GM12865 (cell line): Measurements from ENCODE around the gene PCBP3.

Source experiments
- DNase-seq: peaks from one replicate; pipeline ENCODE4 v3.0.0; 2010; ENCODE audit warnings: low read depth
- H3K4me3 ChIP-seq: 2 replicates; pipeline ENCODE4 v1.5.1; 2011; ENCODE audit warnings: mild to moderate bottlenecking, low read depth, low read length, control low read depth
- CTCF ChIP-seq: IDR thresholded peaks from 2 replicates; pipeline ENCODE4 v1.5.1; 2011; ENCODE audit warnings: low read length, control low read depth, low read depth, inconsistent platforms; ENCODE audit not compliant: insufficient read depth; ENCODE audit errors: missing control alignments

The PCBP3 gene

DNA sequence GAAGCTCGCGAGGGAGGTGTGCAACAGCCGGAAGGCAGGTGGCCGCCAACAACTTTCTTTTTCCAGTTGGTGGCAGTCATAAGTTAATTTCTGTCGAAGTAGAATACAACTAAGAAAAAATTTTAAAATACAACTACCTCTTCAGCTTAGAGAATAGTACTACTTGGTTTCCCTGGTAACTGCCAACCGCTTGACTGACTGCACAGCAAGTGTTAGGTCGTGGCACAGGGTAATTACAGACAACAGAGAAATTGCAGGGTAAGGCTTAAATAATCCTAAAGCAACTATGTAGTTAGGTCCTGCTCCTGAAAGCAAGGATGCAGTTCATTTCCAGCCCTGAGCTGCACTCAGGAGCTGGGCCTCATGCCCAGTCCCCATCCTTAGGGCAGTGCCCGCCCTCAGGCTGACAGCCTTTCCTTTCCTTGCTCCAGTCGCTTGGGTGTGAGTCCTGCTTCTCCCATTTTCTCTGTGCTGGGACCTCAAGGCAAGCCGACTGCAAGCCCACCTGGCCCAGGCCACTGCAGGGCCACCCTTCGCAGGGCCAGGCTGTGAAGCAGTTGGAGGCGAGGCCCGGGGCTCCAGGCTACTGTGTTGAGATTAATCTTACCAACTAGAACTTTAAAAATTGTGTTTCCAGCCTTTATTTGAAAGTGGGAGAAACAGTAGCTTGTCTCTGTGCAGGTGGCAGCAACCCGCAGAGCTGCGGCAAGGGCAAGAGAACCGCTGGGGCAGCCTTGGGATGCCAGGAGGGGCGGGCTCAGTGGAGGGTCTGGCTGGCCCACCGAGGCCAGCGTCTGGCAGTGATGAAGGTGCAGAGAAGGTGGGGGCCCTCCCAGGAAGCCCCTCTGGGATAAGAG is 148.3 kb downstream of the PCBP3 start:
- no peak for TF ChIP-seq CTCF
- no peak overlapping the region for H3K4me3 ChIP-seq
- no peak for DNase-seq

- no peak overlapping the region for H3K4me3 ChIP-seq
- TF ChIP-seq CTCF, result no peak
- DNase-seq, result no peak
These were observed 149.3 kb downstream of the PCBP3 start for GRCh38 chr21:45792682-45793383.

DNA sequence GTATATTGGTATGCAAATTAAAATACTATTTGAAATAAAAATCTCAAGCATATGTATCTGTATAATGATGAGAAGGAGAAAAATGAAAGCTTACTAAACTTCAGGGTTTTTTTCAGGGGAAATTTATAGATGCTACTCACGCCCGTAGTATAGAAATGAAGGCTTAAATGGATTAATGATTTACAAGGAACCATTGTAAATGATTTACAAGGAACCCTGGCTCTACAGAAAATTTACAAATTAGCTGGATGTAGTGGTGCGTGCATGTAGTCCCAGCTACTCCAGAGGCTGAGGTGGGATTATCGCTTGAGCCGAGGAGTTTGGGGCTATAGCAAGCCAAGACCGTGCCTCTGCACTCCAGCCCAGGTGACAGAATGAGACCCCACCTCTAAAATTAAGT is 150.5 kb downstream of the PCBP3 start:
- no peak for TF ChIP-seq CTCF
- DNase-seq, result no peak
- H3K4me3 ChIP-seq, result no peak overlapping the region

GRCh38 chr21:45796003-45796402 is 152.5 kb downstream of the PCBP3 start:
- TF ChIP-seq CTCF, result no peak
- H3K4me3 ChIP-seq, result no peak overlapping the region
- DNase-seq, result no peak

- DNase-seq, result no peak
- H3K4me3 ChIP-seq, result no peak overlapping the region
- TF ChIP-seq CTCF, result no peak
These were observed 153.8 kb downstream of the PCBP3 start for GRCh38 chr21:45797338-45797737.

- no peak for TF ChIP-seq CTCF
- no peak overlapping the region for H3K4me3 ChIP-seq
- no peak for DNase-seq
These were observed 156.3 kb downstream of the PCBP3 start for GRCh38 chr21:45799765-45800338.
